Loucy (cell line): Measurements from ENCODE around the gene EFR3B.

Source experiments
- H2AFZ ChIP-seq: fragments of 200-600 bp; sonication (generic); 2 replicates; pipeline ENCODE4 v1.6.0; 2016; ENCODE audit warnings: antibody characterized with exemption, mild to moderate bottlenecking, low read length, moderate library complexity
- H3F3A ChIP-seq: fragments of 200-600 bp; 2 replicates; pipeline ENCODE4 v1.6.0; 2016; ENCODE audit warnings: antibody characterized with exemption, low read depth, mild to moderate bottlenecking
- H3K27me3 ChIP-seq: fragments of 200-600 bp; sonication (generic); 2 replicates; pipeline ENCODE4 v1.6.1; 2014; ENCODE audit warnings: low read length, mild to moderate bottlenecking; ENCODE audit not compliant: insufficient read depth, poor library complexity, severe bottlenecking
- H3K36me3 ChIP-seq: fragments of 200-600 bp; sonication (generic); 2 replicates; pipeline ENCODE4 v1.6.1; 2016; ENCODE audit warnings: low read length; ENCODE audit not compliant: insufficient read depth
- H3K4me1 ChIP-seq: fragments of 200-600 bp; sonication (generic); 2 replicates; pipeline ENCODE4 v1.5.1; 2014; ENCODE audit warnings: low read length, mild to moderate bottlenecking; ENCODE audit not compliant: insufficient read depth, poor library complexity, severe bottlenecking
- H3K4me2 ChIP-seq: fragments of 200-600 bp; sonication (generic); 2 replicates; pipeline ENCODE4 v1.6.0; 2014; ENCODE audit warnings: antibody characterized with exemption, low read length, low read depth, mild to moderate bottlenecking; ENCODE audit not compliant: poor library complexity, severe bottlenecking
- H3K4me3 ChIP-seq: fragments of 200-600 bp; sonication (generic); 2 replicates; pipeline ENCODE4 v1.5.1; 2014; ENCODE audit warnings: low read length, mild to moderate bottlenecking, mixed read lengths; ENCODE audit not compliant: poor library complexity, severe bottlenecking
- H3K79me2 ChIP-seq: fragments of 200-600 bp; sonication (generic); 2 replicates; pipeline ENCODE4 v1.6.1; 2014; ENCODE audit warnings: low read length; ENCODE audit not compliant: insufficient read depth
- H3K9ac ChIP-seq: fragments of 200-600 bp; sonication (generic); 2 replicates; pipeline ENCODE4 v1.6.0; 2014; ENCODE audit warnings: mild to moderate bottlenecking, low read depth, low read length, moderate library complexity; ENCODE audit not compliant: poor library complexity, severe bottlenecking
- H3K9me2 ChIP-seq: fragments of 200-600 bp; sonication (generic); replicated peaks from 2 replicates; pipeline ENCODE4 v1.6.1; 2016; ENCODE audit warnings: low read depth, low read length, mixed read lengths
- H3K9me3 ChIP-seq: fragments of 200-600 bp; sonication (generic); 2 replicates; pipeline ENCODE4 v1.6.1; 2014; ENCODE audit warnings: mild to moderate bottlenecking, antibody characterized with exemption, low read length, low read depth; ENCODE audit not compliant: insufficient read depth
- H4K20me1 ChIP-seq: fragments of 200-600 bp; sonication (generic); 2 replicates; pipeline ENCODE4 v1.6.0; 2014; ENCODE audit warnings: antibody characterized with exemption, low read length, mild to moderate bottlenecking; ENCODE audit not compliant: insufficient read depth, poor library complexity, severe bottlenecking
- EZH2phosphoT487 ChIP-seq: fragments of 200-600 bp; IDR thresholded peaks from 2 replicates; pipeline ENCODE4 v1.6.1; 2018; ENCODE audit warnings: antibody characterized with exemption, mild to moderate bottlenecking, moderate library complexity, borderline replicate concordance
- TF ChIP-seq, protein P1 (sequence below): fragments of 200-600 bp; sonication (generic); conservative IDR thresholded peaks from 2 replicates; pipeline ENCODE4 v1.5.1; 2014; ENCODE audit warnings: mild to moderate bottlenecking, antibody characterized with exemption, low read length

The EFR3B gene

DNA sequence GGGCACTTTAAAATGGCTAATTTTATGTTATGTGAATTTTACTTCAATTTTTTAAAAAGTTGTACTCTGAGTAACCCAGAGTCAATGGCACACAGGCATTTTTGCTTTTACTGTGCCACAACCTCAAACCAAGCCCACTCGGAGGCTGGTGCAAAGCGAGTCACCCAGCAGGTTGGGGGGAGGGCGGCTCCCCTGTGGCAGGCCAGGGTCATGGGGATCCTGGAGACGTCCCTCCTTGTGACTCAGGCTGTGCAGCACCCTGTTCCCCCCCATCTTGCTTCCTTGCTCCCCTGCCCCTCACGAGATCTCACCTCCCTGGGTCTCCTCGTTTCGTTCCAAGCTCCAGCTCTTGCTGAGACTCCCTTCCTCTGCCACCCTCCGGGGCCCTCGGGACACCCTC, 67.9 kb downstream of the EFR3B start:
- H3F3A ChIP-seq: no peaks in the 10 kb centered on the region
- no peak for TF ChIP-seq EZH2phosphoT487
- TF ChIP-seq, protein P1, sequence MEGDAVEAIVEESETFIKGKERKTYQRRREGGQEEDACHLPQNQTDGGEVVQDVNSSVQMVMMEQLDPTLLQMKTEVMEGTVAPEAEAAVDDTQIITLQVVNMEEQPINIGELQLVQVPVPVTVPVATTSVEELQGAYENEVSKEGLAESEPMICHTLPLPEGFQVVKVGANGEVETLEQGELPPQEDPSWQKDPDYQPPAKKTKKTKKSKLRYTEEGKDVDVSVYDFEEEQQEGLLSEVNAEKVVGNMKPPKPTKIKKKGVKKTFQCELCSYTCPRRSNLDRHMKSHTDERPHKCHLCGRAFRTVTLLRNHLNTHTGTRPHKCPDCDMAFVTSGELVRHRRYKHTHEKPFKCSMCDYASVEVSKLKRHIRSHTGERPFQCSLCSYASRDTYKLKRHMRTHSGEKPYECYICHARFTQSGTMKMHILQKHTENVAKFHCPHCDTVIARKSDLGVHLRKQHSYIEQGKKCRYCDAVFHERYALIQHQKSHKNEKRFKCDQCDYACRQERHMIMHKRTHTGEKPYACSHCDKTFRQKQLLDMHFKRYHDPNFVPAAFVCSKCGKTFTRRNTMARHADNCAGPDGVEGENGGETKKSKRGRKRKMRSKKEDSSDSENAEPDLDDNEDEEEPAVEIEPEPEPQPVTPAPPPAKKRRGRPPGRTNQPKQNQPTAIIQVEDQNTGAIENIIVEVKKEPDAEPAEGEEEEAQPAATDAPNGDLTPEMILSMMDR: no peak
- no peak overlapping the region for H3K9ac ChIP-seq
- H3K4me3 ChIP-seq: no peak overlapping the region
- no peaks in the 10 kb centered on the region for H3K27me3 ChIP-seq
- H3K79me2 ChIP-seq: no peaks in the 10 kb centered on the region
- no peaks in the 10 kb centered on the region for H4K20me1 ChIP-seq
- no peak overlapping the region for H2AFZ ChIP-seq
- H3K4me1 ChIP-seq: peaks cover 47% of the 10 kb centered on the region
- no peak overlapping the region for H3K4me2 ChIP-seq
- H3K36me3 ChIP-seq: no peaks in the 10 kb centered on the region
- H3K9me2 ChIP-seq: no peaks in the 10 kb centered on the region
- H3K9me3 ChIP-seq: no peaks in the 10 kb centered on the region

DNA sequence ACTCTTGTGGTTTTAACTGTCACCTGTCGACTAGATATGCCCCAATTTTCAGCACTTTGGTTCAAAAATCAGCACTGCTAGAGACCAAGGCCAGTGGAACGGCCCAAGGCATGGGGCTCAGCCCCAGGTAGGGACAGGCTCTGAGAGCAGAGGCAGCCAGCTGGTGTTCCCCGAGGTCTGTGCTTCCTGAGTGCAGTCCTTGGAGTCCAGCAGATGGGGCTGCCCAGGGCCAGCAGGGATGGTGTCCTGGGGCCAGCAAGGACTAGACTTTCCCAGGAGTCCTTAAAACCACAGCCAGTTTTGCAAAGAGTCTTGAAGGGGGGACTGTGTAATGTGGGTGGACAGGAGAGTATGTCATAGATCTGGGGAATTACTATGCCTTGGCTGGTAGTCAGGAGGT, 70.2 kb downstream of the EFR3B start:
- Histone ChIP-seq H3K27me3 (no peaks in the 10 kb centered on the region), H3K36me3 (no peaks in the 10 kb centered on the region), H3K9me2 (no peaks in the 10 kb centered on the region), H3K79me2 (no peaks in the 10 kb centered on the region), H4K20me1 (no peaks in the 10 kb centered on the region), H3K4me3 (peak overlapping the region; percentile 12), H3K4me1 (peaks cover 37% of the 10 kb centered on the region), H3K9ac (no peak overlapping the region), H3K4me2 (peak overlapping the region; percentile 52), H3K9me3 (no peaks in the 10 kb centered on the region), H2AFZ (no peak overlapping the region), H3F3A (no peaks in the 10 kb centered on the region)
- no peak for TF ChIP-seq EZH2phosphoT487
- TF ChIP-seq, protein P1: no peak

DNA sequence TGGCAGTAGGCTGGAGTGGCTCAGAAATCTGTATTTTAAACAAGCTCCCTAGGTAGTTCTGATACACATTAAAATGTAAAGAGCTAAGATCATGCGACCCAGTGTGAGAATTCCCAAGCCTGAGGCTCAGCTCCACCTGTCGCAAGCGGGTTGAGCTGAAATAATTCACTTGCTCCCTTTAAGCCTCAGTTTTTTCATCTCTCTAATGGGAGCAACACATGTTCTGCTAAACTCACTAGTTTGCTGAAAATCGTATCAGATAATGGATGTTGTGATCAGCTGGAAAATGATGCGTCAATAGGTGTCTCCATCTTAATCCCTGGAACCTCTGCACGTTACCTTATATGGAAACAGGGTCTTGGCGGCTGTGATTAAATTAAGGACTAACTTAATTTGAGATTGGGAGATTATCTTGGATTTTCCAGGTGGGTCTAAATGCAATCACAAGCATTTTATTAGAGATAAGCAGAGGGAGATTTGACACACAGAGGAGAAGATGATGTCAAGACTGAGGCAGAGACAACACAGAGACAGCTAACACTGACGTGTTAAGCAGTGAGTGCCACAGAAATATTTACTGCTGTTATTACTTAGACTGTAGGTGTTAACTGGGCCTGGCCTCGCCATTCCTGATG, 73.5 kb downstream of the EFR3B start:
- H3K9me3 ChIP-seq: no peaks in the 10 kb centered on the region
- no peaks in the 10 kb centered on the region for H3K79me2 ChIP-seq
- no peaks in the 10 kb centered on the region for H3F3A ChIP-seq
- H3K27me3 ChIP-seq: no peaks in the 10 kb centered on the region
- no peak overlapping the region for H3K4me3 ChIP-seq
- H3K9ac ChIP-seq: no peak overlapping the region
- H4K20me1 ChIP-seq: no peaks in the 10 kb centered on the region
- no peaks in the 10 kb centered on the region for H3K9me2 ChIP-seq
- H3K36me3 ChIP-seq: no peaks in the 10 kb centered on the region
- peaks cover 26% of the 10 kb centered on the region for H3K4me1 ChIP-seq
- no peak overlapping the region for H2AFZ ChIP-seq
- H3K4me2 ChIP-seq: no peak overlapping the region
- TF ChIP-seq, protein P1: no peak
- no peak for TF ChIP-seq EZH2phosphoT487
